ENCODE results near the gene LYZL1. TPM values are rescaled to one million over a fixed set of nuclear protein-coding genes. Genes with fewer than 3 reads are reported as not detected.
"Not testable (repeated sequence)": the region's sequence is repeated elsewhere in the genome, so short reads cannot be mapped to it uniquely, and the experiment has no call there.

LYZL1 gene
- total and polyA plus RNA-seq, 2 of the 8 experiments (the other 6 are each of a cell fraction or from before 2014, with no cell fraction given) = not detected

GRCh38 chr10:29308142-29308541 lies 19.3 kb downstream of the LYZL1 start:
- H3K14ac ChIP-seq (ENCODE audit: insufficient read length); H3K4me2 ChIP-seq (ENCODE audit: insufficient read depth in 1 of 2, low read depth in 2 of 2, low read length in 2 of 2); H3K4me1 ChIP-seq (replicated peaks in 1 of 4; ENCODE audit: control insufficient read depth in 3 of 4, insufficient read depth in 4 of 4, low read length in 3 of 4); H4K5ac ChIP-seq (ENCODE audit: insufficient read length, low read depth, low read length); H3K9me3 ChIP-seq (ENCODE audit: insufficient read depth in 2 of 2, low read depth in 1 of 2, low read length in 1 of 2); H3K23ac ChIP-seq (ENCODE audit: insufficient read length); H3K4me3 ChIP-seq (ENCODE audit: extremely low read depth in 1 of 4, insufficient read depth in 2 of 4, low read depth in 3 of 4, low read length in 4 of 4); H4K8ac ChIP-seq (ENCODE audit: extremely low read depth, insufficient read depth, low read length); H2AK5ac ChIP-seq (ENCODE audit: low read depth, low read length); H3K36me3 ChIP-seq (ENCODE audit: control insufficient read depth in 2 of 4, insufficient read depth in 4 of 4, low read length in 3 of 4); CTCF ChIA-PET (ENCODE audit: partially characterized antibody); H4K20me1 ChIP-seq (replicated peaks in 1 of 2; ENCODE audit: control insufficient read depth in 1 of 2, insufficient read depth in 2 of 2, low read length in 2 of 2); H3K4ac ChIP-seq (replicated peaks; ENCODE audit: insufficient read length, low read depth, low read length); H2BK120ac ChIP-seq (replicated peaks; ENCODE audit: low read depth, low read length); H3K18ac ChIP-seq (ENCODE audit: extremely low read depth, low read length); H3K56ac ChIP-seq (replicated peaks; ENCODE audit: insufficient read length, low read depth, low read length); H3K23me2 ChIP-seq (ENCODE audit: low read depth, low read length); H4K91ac ChIP-seq (replicated peaks; ENCODE audit: insufficient read length, low read length); H3K27me3 ChIP-seq (replicated peaks in 1 of 4; ENCODE audit: control insufficient read depth in 3 of 4, extremely low read depth in 1 of 4, insufficient read depth in 3 of 4, low read length in 3 of 4); H2BK12ac ChIP-seq (ENCODE audit: low read depth, low read length); H3K79me1 ChIP-seq (ENCODE audit: low read depth, low read length); H2BK20ac ChIP-seq (ENCODE audit: low read length); H2AFZ ChIP-seq (ENCODE audit: low read length); H3K79me2 ChIP-seq (ENCODE audit: control insufficient read depth in 1 of 2, insufficient read depth in 2 of 2, low read length in 2 of 2); H3K27ac ChIP-seq (ENCODE audit: low read depth, low read length); H2BK5ac ChIP-seq (ENCODE audit: low read depth, low read length); POLR2A ChIA-PET (ENCODE audit: partially characterized antibody); FAIRE-seq; DNase-seq (ENCODE audit: low read depth in 1 of 2, low spot score in 2 of 2); H3K9ac ChIP-seq (replicated peaks in 1 of 4; ENCODE audit: extremely low read depth in 1 of 4, low read depth in 3 of 4, low read length in 3 of 4); H2BK15ac ChIP-seq (ENCODE audit: low read length): not testable (repeated sequence)
- 72% methylated on average over 11 of the region's 11 CpGs; no CpG with 5 or more reads in 1 of the 2 experiments for WGBS, 2 experiments (ENCODE audit: extremely low coverage in 1 of 2, insufficient coverage in 1 of 2, insufficient read length in 1 of 2, insufficient replicate concordance in 2 of 2, low coverage in 1 of 2, low lambda C conversion rate in 2 of 2, missing lambda C conversion rate in 1 of 2)

All from H1 (cell line).